ENCODE data around the gene ABCG2.
"Not testable (repeated sequence)": the region's sequence is repeated elsewhere in the genome, so short reads cannot be mapped to it uniquely, and the experiment has no call there.

The ABCG2 gene

DNA sequence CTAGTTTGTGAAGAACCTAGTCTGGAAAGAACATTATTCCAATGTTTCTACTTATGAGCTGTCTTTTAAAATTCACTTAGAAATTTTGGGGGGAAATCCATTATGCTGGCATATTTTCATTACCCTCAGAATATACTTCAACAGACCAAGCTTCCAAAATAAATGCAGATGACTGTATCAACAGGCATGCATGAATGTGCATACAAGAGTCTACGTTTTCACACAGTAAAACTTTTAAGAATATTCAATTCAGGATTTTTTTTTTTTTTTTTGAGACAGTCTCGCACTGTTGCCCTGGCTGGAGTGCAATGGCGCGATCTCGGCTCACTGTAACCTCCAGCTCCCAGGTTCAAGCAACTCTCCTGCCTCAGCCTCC, 49.7 kb downstream of the ABCG2 start:
- Histone ChIP-seq H3K36me3 (ENCODE audit: insufficient read depth, low read length) (no peaks in the 10 kb centered on the region), H4K20me1 (ENCODE audit: insufficient read depth, low read length, poor library complexity, severe bottlenecking) (no peaks in the 10 kb centered on the region), H3K4me1 (ENCODE audit: insufficient read depth, low read length, poor library complexity, severe bottlenecking) (no peaks in the 10 kb centered on the region), H3K9ac (ENCODE audit: low read depth, low read length, poor library complexity, severe bottlenecking) (no peak overlapping the region), H3F3A (ENCODE audit: low read depth) (no peaks in the 10 kb centered on the region), H3K27me3 (ENCODE audit: insufficient read depth, low read length, poor library complexity, severe bottlenecking) (no peaks in the 10 kb centered on the region), H3K9me2 (replicated peaks; ENCODE audit: low read depth, low read length) (no peaks in the 10 kb centered on the region), H3K4me2 (ENCODE audit: low read depth, low read length, poor library complexity, severe bottlenecking) (no peak overlapping the region), H2AFZ (ENCODE audit: low read length) (no peak overlapping the region), H3K4me3 (ENCODE audit: low read length, poor library complexity, severe bottlenecking) (no peak overlapping the region), H3K9me3 (ENCODE audit: insufficient read depth, low read depth, low read length) (no peaks in the 10 kb centered on the region), H3K79me2 (ENCODE audit: insufficient read depth, low read length) (no peaks in the 10 kb centered on the region)
- TF ChIP-seq, protein P1, sequence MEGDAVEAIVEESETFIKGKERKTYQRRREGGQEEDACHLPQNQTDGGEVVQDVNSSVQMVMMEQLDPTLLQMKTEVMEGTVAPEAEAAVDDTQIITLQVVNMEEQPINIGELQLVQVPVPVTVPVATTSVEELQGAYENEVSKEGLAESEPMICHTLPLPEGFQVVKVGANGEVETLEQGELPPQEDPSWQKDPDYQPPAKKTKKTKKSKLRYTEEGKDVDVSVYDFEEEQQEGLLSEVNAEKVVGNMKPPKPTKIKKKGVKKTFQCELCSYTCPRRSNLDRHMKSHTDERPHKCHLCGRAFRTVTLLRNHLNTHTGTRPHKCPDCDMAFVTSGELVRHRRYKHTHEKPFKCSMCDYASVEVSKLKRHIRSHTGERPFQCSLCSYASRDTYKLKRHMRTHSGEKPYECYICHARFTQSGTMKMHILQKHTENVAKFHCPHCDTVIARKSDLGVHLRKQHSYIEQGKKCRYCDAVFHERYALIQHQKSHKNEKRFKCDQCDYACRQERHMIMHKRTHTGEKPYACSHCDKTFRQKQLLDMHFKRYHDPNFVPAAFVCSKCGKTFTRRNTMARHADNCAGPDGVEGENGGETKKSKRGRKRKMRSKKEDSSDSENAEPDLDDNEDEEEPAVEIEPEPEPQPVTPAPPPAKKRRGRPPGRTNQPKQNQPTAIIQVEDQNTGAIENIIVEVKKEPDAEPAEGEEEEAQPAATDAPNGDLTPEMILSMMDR (conservative IDR thresholded peaks at IDR 0.05; ENCODE audit: low read length), result no peak
- TF ChIP-seq EZH2phosphoT487 (IDR thresholded peaks at IDR 0.05; ENCODE audit: borderline replicate concordance), result no peak

DNA sequence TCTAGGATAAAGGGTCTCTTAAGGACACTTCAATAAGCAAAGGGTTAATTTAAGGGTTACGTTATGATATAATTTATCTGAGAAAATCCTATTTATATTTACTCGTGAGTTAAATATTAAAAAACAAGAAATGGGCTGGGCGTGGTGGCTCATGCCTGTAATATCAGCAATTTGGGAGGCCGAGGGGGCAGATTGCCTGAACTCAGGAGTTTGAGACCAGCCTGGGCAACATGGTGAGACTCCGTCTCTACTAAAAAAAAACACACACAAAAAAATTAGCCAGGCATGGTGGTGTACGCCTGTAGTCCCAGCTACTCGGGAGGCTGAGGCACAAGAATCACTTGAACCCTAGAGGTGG, 50.4 kb downstream of the ABCG2 start:
- H3K36me3 ChIP-seq (ENCODE audit: insufficient read depth, low read length); H3K27me3 ChIP-seq (ENCODE audit: insufficient read depth, low read length, poor library complexity, severe bottlenecking); H3K4me1 ChIP-seq (ENCODE audit: insufficient read depth, low read length, poor library complexity, severe bottlenecking); H3K4me2 ChIP-seq (ENCODE audit: low read depth, low read length, poor library complexity, severe bottlenecking); H3K9me3 ChIP-seq (ENCODE audit: insufficient read depth, low read depth, low read length); H3K9me2 ChIP-seq (replicated peaks; ENCODE audit: low read depth, low read length); H3K9ac ChIP-seq (ENCODE audit: low read depth, low read length, poor library complexity, severe bottlenecking); H2AFZ ChIP-seq (ENCODE audit: low read length); H4K20me1 ChIP-seq (ENCODE audit: insufficient read depth, low read length, poor library complexity, severe bottlenecking); H3K4me3 ChIP-seq (ENCODE audit: low read length, poor library complexity, severe bottlenecking); H3F3A ChIP-seq (ENCODE audit: low read depth); H3K79me2 ChIP-seq (ENCODE audit: insufficient read depth, low read length): not testable (repeated sequence)

DNA sequence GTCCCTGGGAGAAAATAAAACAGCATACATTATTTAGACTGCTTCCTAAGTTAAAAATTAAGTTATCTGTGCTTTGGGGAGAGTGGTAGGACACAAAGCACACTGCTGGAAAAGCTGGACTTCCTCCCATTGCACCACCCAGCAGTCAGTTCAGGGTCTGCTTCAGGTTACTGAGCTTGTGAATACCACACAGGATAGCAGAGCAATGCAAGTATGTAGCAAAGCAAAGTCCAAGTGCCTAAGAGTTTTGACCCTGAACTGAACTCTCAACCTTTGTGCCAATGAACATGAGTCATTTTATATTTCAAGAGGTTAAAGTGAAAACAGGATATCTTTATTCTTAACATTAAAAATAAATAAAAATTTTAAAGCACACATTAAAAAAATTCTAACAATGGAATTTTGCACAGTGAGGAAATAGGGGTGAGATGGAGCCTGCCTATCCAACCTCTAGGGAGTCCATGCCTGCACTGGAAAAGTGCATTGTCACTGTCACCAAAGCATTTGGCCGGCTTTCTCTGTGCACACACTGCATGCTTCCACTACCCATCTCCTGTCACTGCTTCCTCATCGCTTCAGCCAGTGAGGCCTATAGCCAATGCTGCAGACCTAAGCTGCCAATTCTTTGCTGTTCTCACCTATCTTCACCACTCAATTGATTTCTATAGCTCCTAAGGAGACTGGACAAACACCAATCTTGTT, 50.9 kb downstream of the ABCG2 start:
- no peak overlapping the region for H3K4me3 ChIP-seq (ENCODE audit: low read length, poor library complexity, severe bottlenecking)
- H3K27me3 ChIP-seq (ENCODE audit: insufficient read depth, low read length, poor library complexity, severe bottlenecking), result no peaks in the 10 kb centered on the region
- H3K9ac ChIP-seq (ENCODE audit: low read depth, low read length, poor library complexity, severe bottlenecking), result no peak overlapping the region
- no peak overlapping the region for H2AFZ ChIP-seq (ENCODE audit: low read length)
- H3F3A ChIP-seq (ENCODE audit: low read depth), result no peaks in the 10 kb centered on the region
- TF ChIP-seq EZH2phosphoT487 (IDR thresholded peaks at IDR 0.05; ENCODE audit: borderline replicate concordance), result no peak
- TF ChIP-seq, protein P1 (conservative IDR thresholded peaks at IDR 0.05; ENCODE audit: low read length), result no peak
- no peaks in the 10 kb centered on the region for H3K9me3 ChIP-seq (ENCODE audit: insufficient read depth, low read depth, low read length)
- H3K4me2 ChIP-seq (ENCODE audit: low read depth, low read length, poor library complexity, severe bottlenecking), result no peak overlapping the region
- H3K36me3 ChIP-seq (ENCODE audit: insufficient read depth, low read length), result no peaks in the 10 kb centered on the region
- no peaks in the 10 kb centered on the region for H3K9me2 ChIP-seq (replicated peaks; ENCODE audit: low read depth, low read length)
- no peaks in the 10 kb centered on the region for H3K4me1 ChIP-seq (ENCODE audit: insufficient read depth, low read length, poor library complexity, severe bottlenecking)
- H4K20me1 ChIP-seq (ENCODE audit: insufficient read depth, low read length, poor library complexity, severe bottlenecking), result no peaks in the 10 kb centered on the region
- H3K79me2 ChIP-seq (ENCODE audit: insufficient read depth, low read length), result no peaks in the 10 kb centered on the region

DNA sequence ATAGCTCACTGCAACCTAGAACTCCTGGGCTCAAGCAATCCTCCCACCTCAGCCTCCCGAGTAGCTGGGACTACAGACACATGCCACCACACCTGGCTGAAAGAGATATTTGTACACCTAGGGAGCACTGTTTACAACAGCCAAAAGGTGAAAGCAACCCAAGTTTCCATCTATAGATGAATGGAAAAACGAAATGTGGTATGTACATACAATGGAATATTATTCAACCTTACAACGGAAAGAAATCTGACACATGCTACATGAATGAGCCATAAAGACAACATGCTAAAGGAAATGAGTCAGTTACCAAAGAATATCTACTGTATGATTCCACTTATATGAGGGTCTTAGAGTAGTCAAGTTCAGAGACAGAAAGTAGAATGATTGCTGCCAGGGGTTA, 52.2 kb downstream of the ABCG2 start:
- H3K9me2 ChIP-seq (replicated peaks; ENCODE audit: low read depth, low read length), result no peaks in the 10 kb centered on the region
- no peak overlapping the region for H3K9ac ChIP-seq (ENCODE audit: low read depth, low read length, poor library complexity, severe bottlenecking)
- 0 out of 2 replicates have a peak overlapping the region, but pooled peaks have one; percentile 25 for H2AFZ ChIP-seq (ENCODE audit: low read length)
- no peaks in the 10 kb centered on the region for H3K27me3 ChIP-seq (ENCODE audit: insufficient read depth, low read length, poor library complexity, severe bottlenecking)
- no peak for TF ChIP-seq EZH2phosphoT487 (IDR thresholded peaks at IDR 0.05; ENCODE audit: borderline replicate concordance)
- TF ChIP-seq, protein P1 (conservative IDR thresholded peaks at IDR 0.05; ENCODE audit: low read length), result no peak
- H3K36me3 ChIP-seq (ENCODE audit: insufficient read depth, low read length), result no peaks in the 10 kb centered on the region
- H3K4me1 ChIP-seq (ENCODE audit: insufficient read depth, low read length, poor library complexity, severe bottlenecking), result no peaks in the 10 kb centered on the region
- no peaks in the 10 kb centered on the region for H3K9me3 ChIP-seq (ENCODE audit: insufficient read depth, low read depth, low read length)
- no peak overlapping the region for H3K4me3 ChIP-seq (ENCODE audit: low read length, poor library complexity, severe bottlenecking)
- H4K20me1 ChIP-seq (ENCODE audit: insufficient read depth, low read length, poor library complexity, severe bottlenecking), result no peaks in the 10 kb centered on the region
- H3K79me2 ChIP-seq (ENCODE audit: insufficient read depth, low read length), result no peaks in the 10 kb centered on the region
- H3K4me2 ChIP-seq (ENCODE audit: low read depth, low read length, poor library complexity, severe bottlenecking), result no peak overlapping the region
- no peaks in the 10 kb centered on the region for H3F3A ChIP-seq (ENCODE audit: low read depth)

All from Loucy (cell line).